Inflammatory macrophage treated with lipopolysaccharide for 4 hours (primary cell): Measurements from ENCODE around the gene EBF4.

ENCODE experiments used
- DNase-seq: peaks from one replicate; pipeline ENCODE4 v3.0.0-alpha.2; 2020

Gene EBF4

GRCh38 chr20:2745936-2746635, 53.5 kb downstream of the EBF4 start:
- no peak for DNase-seq

GRCh38 chr20:2746636-2747265, 54.2 kb downstream of the EBF4 start:
- DNase-seq = peak; percentile 3

GRCh38 chr20:2747676-2748235, 55.2 kb downstream of the EBF4 start:
- DNase-seq = no peak

- no peak for DNase-seq
Observed at GRCh38 chr20:2748551-2749342, 56.2 kb downstream of the EBF4 start.

- DNase-seq = no peak
Observed at GRCh38 chr20:2749343-2749950, 56.9 kb downstream of the EBF4 start.

GRCh38 chr20:2749951-2750490, 57.4 kb downstream of the EBF4 start:
- DNase-seq = no peak

- peak; percentile 87 for DNase-seq
Observed at GRCh38 chr20:2750491-2751251, 58.1 kb downstream of the EBF4 start.

- peak; percentile 36 for DNase-seq
Observed at GRCh38 chr20:2751347-2751877, 58.8 kb downstream of the EBF4 start.

- DNase-seq = peak; percentile 13
Observed at GRCh38 chr20:2751878-2752566, 59.4 kb downstream of the EBF4 start.

- peak; percentile 40 for DNase-seq
Observed at GRCh38 chr20:2752567-2753460, 60.2 kb downstream of the EBF4 start.

GRCh38 chr20:2753461-2754040, 61.0 kb downstream of the EBF4 start:
- DNase-seq = no peak

- no peak for DNase-seq
Observed at GRCh38 chr20:2754424-2754823, 61.8 kb downstream of the EBF4 start.

- no peak for DNase-seq
Observed at GRCh38 chr20:2755451-2756055, 63.0 kb downstream of the EBF4 start.

GRCh38 chr20:2756056-2756611, 63.6 kb downstream of the EBF4 start:
- DNase-seq = peak; percentile 19

GRCh38 chr20:2757001-2757400, 64.4 kb downstream of the EBF4 start:
- no peak for DNase-seq

- no peak for DNase-seq
Observed at GRCh38 chr20:2757969-2758368, 65.4 kb downstream of the EBF4 start.

GRCh38 chr20:2759143-2759542, 66.6 kb downstream of the EBF4 start:
- no peak for DNase-seq

GRCh38 chr20:2759603-2760296, 67.2 kb downstream of the EBF4 start:
- DNase-seq = no peak
